H9 (cell line): Measurements from ENCODE around the gene MRPL57. TPM values are rescaled to one million over a fixed set of nuclear protein-coding genes. Genes with fewer than 3 reads are reported as not detected.

ENCODE experiments used
- DNase-seq: peaks from one replicate; pipeline ENCODE4 v3.0.0-alpha.2; 2017
- H2AFZ ChIP-seq: one replicate; pipeline ENCODE4 v1.6.1; 2013; ENCODE audit warnings: mild to moderate bottlenecking, low read length, control low read depth, moderate library complexity
- H2AK5ac ChIP-seq: 2 replicates; pipeline ENCODE4 v1.6.1; 2013; ENCODE audit warnings: low read length, control low read depth, mixed read lengths; ENCODE audit not compliant: insufficient read length
- H2BK120ac ChIP-seq: one replicate; pipeline ENCODE4 v1.6.1; 2013; ENCODE audit warnings: low read depth, mild to moderate bottlenecking, low read length, control low read depth, inconsistent platforms; ENCODE audit not compliant: poor library complexity, severe bottlenecking
- H2BK12ac ChIP-seq: 2 replicates; pipeline ENCODE4 v1.6.1; 2013; ENCODE audit warnings: low read length, control low read depth, mixed read lengths, low read depth; ENCODE audit not compliant: insufficient read length
- H2BK15ac ChIP-seq: 2 replicates; pipeline ENCODE4 v1.6.1; 2013; ENCODE audit warnings: low read depth, low read length, control low read depth
- H2BK20ac ChIP-seq: one replicate; pipeline ENCODE4 v1.6.1; 2013; ENCODE audit warnings: low read depth, mild to moderate bottlenecking, low read length, control low read depth, inconsistent platforms; ENCODE audit not compliant: poor library complexity, severe bottlenecking
- H2BK5ac ChIP-seq: 2 replicates; pipeline ENCODE4 v1.6.1; 2013; ENCODE audit warnings: low read length, control low read depth, mixed read lengths; ENCODE audit not compliant: insufficient read length
- H3K14ac ChIP-seq: 2 replicates; pipeline ENCODE4 v1.6.1; 2013; ENCODE audit warnings: low read length, control low read depth; ENCODE audit not compliant: insufficient read depth
- H3K18ac ChIP-seq: 2 replicates; pipeline ENCODE4 v1.6.1; 2013; ENCODE audit warnings: low read depth, mild to moderate bottlenecking, mixed read lengths, low read length, control low read depth; ENCODE audit not compliant: insufficient read length
- H3K23ac ChIP-seq: 2 replicates; pipeline ENCODE4 v1.6.1; 2013; ENCODE audit warnings: low read length, control low read depth, mixed read lengths, low read depth; ENCODE audit not compliant: insufficient read length
- H3K23me2 ChIP-seq: 2 replicates; pipeline ENCODE4 v1.6.1; 2013; ENCODE audit warnings: low read depth, mild to moderate bottlenecking, mixed read lengths, low read length, control low read depth; ENCODE audit not compliant: insufficient read length, poor library complexity, severe bottlenecking
- H3K27ac ChIP-seq: 2 replicates; pipeline ENCODE4 v1.5.1; 2013; ENCODE audit warnings: low read length, control low read depth, mixed read lengths, low read depth; ENCODE audit not compliant: insufficient read length
- H3K27me3 ChIP-seq: 2 replicates; pipeline ENCODE4 v1.6.1; 2013; ENCODE audit warnings: low read length, control low read depth, inconsistent platforms; ENCODE audit not compliant: insufficient read depth
- H3K4ac ChIP-seq: 2 replicates; pipeline ENCODE4 v1.6.1; 2013; ENCODE audit warnings: low read depth, mild to moderate bottlenecking, control low read depth, inconsistent platforms, low read length, moderate library complexity
- H3K4me1 ChIP-seq: 2 replicates; pipeline ENCODE4 v1.6.1; 2013; ENCODE audit warnings: low read length, control low read depth, inconsistent platforms; ENCODE audit not compliant: insufficient read depth
- H3K4me2 ChIP-seq: 2 replicates; pipeline ENCODE4 v1.6.1; 2013; ENCODE audit warnings: low read length, control low read depth, mixed read lengths; ENCODE audit not compliant: insufficient read length, insufficient read depth
- H3K56ac ChIP-seq: 2 replicates; pipeline ENCODE4 v1.6.1; 2013; ENCODE audit warnings: low read depth, mild to moderate bottlenecking, mixed read lengths, low read length, control low read depth; ENCODE audit not compliant: insufficient read length
- H3K79me1 ChIP-seq: 2 replicates; pipeline ENCODE4 v1.6.1; 2013; ENCODE audit warnings: low read depth, mild to moderate bottlenecking, moderate library complexity, low read length, control low read depth, inconsistent platforms; ENCODE audit not compliant: insufficient read depth, poor library complexity, severe bottlenecking
- H3K79me2 ChIP-seq: 2 replicates; pipeline ENCODE4 v1.6.1; 2013; ENCODE audit warnings: low read length, control low read depth, inconsistent platforms; ENCODE audit not compliant: insufficient read depth
- H3K9ac ChIP-seq: 2 replicates; pipeline ENCODE4 v1.6.1; 2013; ENCODE audit warnings: low read length, control low read depth, mixed read lengths; ENCODE audit not compliant: insufficient read length; ENCODE audit errors: extremely low read depth
- H3K9me3 ChIP-seq: one replicate; pipeline ENCODE4 v1.6.1; 2013; ENCODE audit warnings: low read depth, low read length, inconsistent platforms; ENCODE audit not compliant: control insufficient read depth
- H3T11ph ChIP-seq: one replicate; pipeline ENCODE4 v1.6.1; 2013; ENCODE audit warnings: mild to moderate bottlenecking, low read length, control low read depth, inconsistent platforms
- H4K20me1 ChIP-seq: one replicate; pipeline ENCODE4 v1.6.1; 2013; ENCODE audit not compliant: control insufficient read depth, insufficient read length, insufficient read depth
- H4K5ac ChIP-seq: 2 replicates; pipeline ENCODE4 v1.6.1; 2013; ENCODE audit warnings: low read depth, mild to moderate bottlenecking, mixed read lengths, low read length, control low read depth; ENCODE audit not compliant: insufficient read length
- H4K8ac ChIP-seq: replicated peaks from 2 replicates; pipeline ENCODE4 v1.6.1; 2013; ENCODE audit warnings: low read length, control low read depth, mixed read lengths, low read depth; ENCODE audit not compliant: insufficient read length
- H4K91ac ChIP-seq: 2 replicates; pipeline ENCODE4 v1.6.1; 2013; ENCODE audit warnings: low read depth, mild to moderate bottlenecking, moderate library complexity, mixed read lengths, low read length, control low read depth; ENCODE audit not compliant: insufficient read length
- H3K27ac Mint-ChIP-seq, 3 experiments: 2 replicates in 2 of 3; 3 replicates in 1 of 3; pipeline ENCODE4 v1.8.0; 2020 to 2021; ENCODE audit warnings: mixed read lengths in 3 of 3, mild to moderate bottlenecking in 1 of 3, moderate library complexity in 1 of 3
- H3K27me3 Mint-ChIP-seq: 2 replicates; pipeline ENCODE4 v1.8.0; 2021; ENCODE audit warnings: low read depth, mild to moderate bottlenecking, moderate library complexity, mixed read lengths
- H3K36me3 Mint-ChIP-seq, 3 experiments: 2 replicates in 2 of 3; 3 replicates in 1 of 3; pipeline ENCODE4 v1.8.0; 2020 to 2021; ENCODE audit warnings: low read depth in 3 of 3, mixed read lengths in 3 of 3; ENCODE audit not compliant: insufficient read depth in 1 of 3
- H3K4me1 Mint-ChIP-seq, 2 experiments: 2 replicates each; pipeline ENCODE4 v1.8.0; 2020; ENCODE audit warnings: mixed read lengths in 2 of 2
- H3K4me3 Mint-ChIP-seq, 2 experiments: 2 replicates in 1 of 2; 3 replicates in 1 of 2; pipeline ENCODE4 v1.8.0; 2020 to 2021; ENCODE audit warnings: mild to moderate bottlenecking in 2 of 2, mixed read lengths in 2 of 2, moderate library complexity in 1 of 2
- H3K9me3 Mint-ChIP-seq, 2 experiments: 2 replicates in 1 of 2; 3 replicates in 1 of 2; pipeline ENCODE4 v1.8.0; 2020; ENCODE audit warnings: mild to moderate bottlenecking in 2 of 2, mixed read lengths in 2 of 2, moderate library complexity in 1 of 2
- CTCF ChIP-seq: fragments of 200-600 bp; sonication (generic); conservative IDR thresholded peaks from 3 replicates; pipeline ENCODE4 v1.8.0; 2021; ENCODE audit warnings: antibody characterized with exemption, mild to moderate bottlenecking
- WGBS: extraction: QIAGEN DNeasy Blood & Tissue Kit; methylation state at CpG from one replicate; pipeline ENCODE4 v1.1.7; 2013; ENCODE audit warnings: missing lambda C conversion rate, low lambda C conversion rate, mixed read lengths; ENCODE audit not compliant: insufficient read length; ENCODE audit errors: extremely low coverage; 5-methylcytosine and 5-hydroxymethylcytosine counted together
- total RNA-seq: library from RNA; stranded (reverse); gene quantifications from 2 replicates; pipeline ENCODE4 v1.2.1, GENCODE V29; 2021

Gene MRPL57
- total RNA-seq, 1 experiment from 2014 or later, result 33.2 TPM

GRCh38 chr13:21175656-21176214 is 723 bp upstream of the MRPL57 start:
- DNase-seq, result no peak
- Histone ChIP-seq H3K9me3 (no peaks in the 10 kb centered on the region), H3K18ac (peak overlapping the region; percentile 85), H4K20me1 (no peaks in the 10 kb centered on the region), H4K5ac (peak overlapping the region; percentile 22), H3K27ac (peak overlapping the region; percentile 60), H3K14ac (peak overlapping the region; percentile 95), H3K4ac (no peak overlapping the region), H4K8ac (no peak overlapping the region), H3K4me1 (no peaks in the 10 kb centered on the region; the same call in 1 of the 2 replicates), H2AK5ac (no peak overlapping the region), H3K23me2 (no peaks in the 10 kb centered on the region), H3K27me3 (no peaks in the 10 kb centered on the region), H3T11ph (no peak overlapping the region), H2BK15ac (no peak overlapping the region), H3K79me2 (peaks cover 20% of the 10 kb centered on the region; the same call in 1 of the 2 replicates), H3K9ac (peak overlapping the region; percentile 97), H4K91ac (no peak overlapping the region), H2BK20ac (no peak overlapping the region), H2BK12ac (no peak overlapping the region), H2BK5ac (peak overlapping the region; percentile 58), H3K56ac (no peak overlapping the region), H2AFZ (no peak overlapping the region), H3K79me1 (peaks cover 4% of the 10 kb centered on the region), H3K23ac (no peak overlapping the region), H3K4me2 (peak overlapping the region; percentile 83), H2BK120ac (no peak overlapping the region)
- no CpG with 5 or more reads among the region's 13 CpGs for WGBS
- Mint-ChIP-seq H3K9me3 (peaks cover 0 to 11% of the 10 kb centered on the region in 2 experiments; a peak in 2 of 5 replicates), H3K4me3 (peak overlapping the region; percentile 95 to 96), H3K36me3 (peaks cover 32 to 46% (median 39%) of the 10 kb centered on the region in 3 experiments), H3K27me3 (no peaks in the 10 kb centered on the region), H3K27ac (peak overlapping the region; percentile 98 to 99 (median 98); a peak in 6 of 7 replicates), H3K4me1 (peaks cover 14 to 23% of the 10 kb centered on the region in 2 experiments)
- TF ChIP-seq CTCF, result no peak
